ENCODE data around the gene CCDC102A. TPM values are rescaled to one million over a fixed set of nuclear protein-coding genes. Genes with fewer than 3 reads are reported as not detected.
A peak's percentile ranks its signal among the peaks of the same experiment; 100 is the strongest.

The CCDC102A gene
- total and polyA plus RNA-seq, 2 of the 13 experiments (the other 11 are each of a cell fraction or from before 2014, with no cell fraction given): 2.1 to 2.8 TPM

- TF ChIP-seq, protein P1, sequence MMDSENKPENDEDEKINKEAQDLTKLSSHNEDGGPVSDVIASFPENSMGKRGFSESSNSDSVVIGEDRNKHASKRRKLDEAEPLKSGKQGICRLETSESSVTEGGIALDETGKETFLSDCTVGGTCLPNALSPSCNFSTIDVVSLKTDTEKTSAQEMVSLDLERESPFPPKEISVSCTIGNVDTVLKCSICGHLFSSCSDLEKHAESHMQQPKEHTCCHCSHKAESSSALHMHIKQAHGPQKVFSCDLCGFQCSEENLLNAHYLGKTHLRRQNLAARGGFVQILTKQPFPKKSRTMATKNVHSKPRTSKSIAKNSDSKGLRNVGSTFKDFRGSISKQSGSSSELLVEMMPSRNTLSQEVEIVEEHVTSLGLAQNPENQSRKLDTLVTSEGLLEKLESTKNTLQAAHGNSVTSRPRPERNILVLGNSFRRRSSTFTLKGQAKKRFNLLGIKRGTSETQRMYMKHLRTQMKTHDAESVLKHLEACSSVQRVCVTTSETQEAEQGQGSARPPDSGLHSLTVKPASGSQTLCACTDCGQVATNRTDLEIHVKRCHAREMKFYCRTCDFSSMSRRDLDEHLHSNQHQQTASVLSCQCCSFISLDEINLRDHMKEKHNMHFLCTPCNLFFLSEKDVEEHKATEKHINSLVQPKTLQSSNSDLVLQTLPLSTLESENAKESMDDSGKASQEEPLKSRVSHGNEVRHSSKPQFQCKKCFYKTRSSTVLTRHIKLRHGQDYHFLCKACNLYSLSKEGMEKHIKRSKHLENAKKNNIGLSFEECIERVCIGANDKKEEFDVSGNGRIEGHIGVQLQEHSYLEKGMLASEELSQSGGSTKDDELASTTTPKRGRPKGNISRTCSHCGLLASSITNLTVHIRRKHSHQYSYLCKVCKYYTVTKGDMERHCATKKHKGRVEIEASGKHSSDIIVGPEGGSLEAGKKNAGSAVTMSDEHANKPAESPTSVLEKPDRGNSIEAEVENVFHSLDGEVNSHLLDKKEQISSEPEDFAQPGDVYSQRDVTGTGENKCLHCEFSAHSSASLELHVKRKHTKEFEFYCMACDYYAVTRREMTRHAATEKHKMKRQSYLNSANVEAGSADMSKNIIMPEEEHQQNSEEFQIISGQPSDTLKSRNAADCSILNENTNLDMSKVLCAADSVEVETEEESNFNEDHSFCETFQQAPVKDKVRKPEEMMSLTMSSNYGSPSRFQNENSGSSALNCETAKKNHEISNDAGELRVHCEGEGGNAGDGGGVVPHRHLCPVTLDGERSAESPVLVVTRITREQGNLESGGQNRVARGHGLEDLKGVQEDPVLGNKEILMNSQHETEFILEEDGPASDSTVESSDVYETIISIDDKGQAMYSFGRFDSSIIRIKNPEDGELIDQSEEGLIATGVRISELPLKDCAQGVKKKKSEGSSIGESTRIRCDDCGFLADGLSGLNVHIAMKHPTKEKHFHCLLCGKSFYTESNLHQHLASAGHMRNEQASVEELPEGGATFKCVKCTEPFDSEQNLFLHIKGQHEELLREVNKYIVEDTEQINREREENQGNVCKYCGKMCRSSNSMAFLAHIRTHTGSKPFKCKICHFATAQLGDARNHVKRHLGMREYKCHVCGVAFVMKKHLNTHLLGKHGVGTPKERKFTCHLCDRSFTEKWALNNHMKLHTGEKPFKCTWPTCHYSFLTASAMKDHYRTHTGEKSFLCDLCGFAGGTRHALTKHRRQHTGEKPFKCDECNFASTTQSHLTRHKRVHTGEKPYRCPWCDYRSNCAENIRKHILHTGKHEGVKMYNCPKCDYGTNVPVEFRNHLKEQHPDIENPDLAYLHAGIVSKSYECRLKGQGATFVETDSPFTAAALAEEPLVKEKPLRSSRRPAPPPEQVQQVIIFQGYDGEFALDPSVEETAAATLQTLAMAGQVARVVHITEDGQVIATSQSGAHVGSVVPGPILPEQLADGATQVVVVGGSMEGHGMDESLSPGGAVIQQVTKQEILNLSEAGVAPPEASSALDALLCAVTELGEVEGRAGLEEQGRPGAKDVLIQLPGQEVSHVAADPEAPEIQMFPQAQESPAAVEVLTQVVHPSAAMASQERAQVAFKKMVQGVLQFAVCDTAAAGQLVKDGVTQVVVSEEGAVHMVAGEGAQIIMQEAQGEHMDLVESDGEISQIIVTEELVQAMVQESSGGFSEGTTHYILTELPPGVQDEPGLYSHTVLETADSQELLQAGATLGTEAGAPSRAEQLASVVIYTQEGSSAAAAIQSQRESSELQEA (CRISPR knock-in tag; IDR thresholded peaks at IDR 0.05; ENCODE audit: not compliant biosample characterization): no peak
- no peak for TF ChIP-seq ZNF138 (CRISPR knock-in tag; IDR thresholded peaks at IDR 0.05; ENCODE audit: low read depth)
- no peak for TF ChIP-seq ZNF616 (CRISPR knock-in tag; IDR thresholded peaks at IDR 0.05; ENCODE audit: low read depth)
- TF ChIP-seq NFIB (CRISPR knock-in tag; IDR thresholded peaks at IDR 0.05; ENCODE audit: borderline replicate concordance): 0 out of 2 replicates have a peak, but pooled peaks have one; percentile 47
- peak; percentile 92; the same call in 1 of the 2 replicates for TF ChIP-seq ZNF782 (CRISPR knock-in tag; IDR thresholded peaks at IDR 0.05; ENCODE audit: borderline replicate concordance)
- no peak for TF ChIP-seq MTA3 (CRISPR knock-in tag; IDR thresholded peaks at IDR 0.05)
- TF ChIP-seq CEBPZ (IDR thresholded peaks at IDR 0.05; ENCODE audit: low read length): no peak
- TF ChIP-seq ZNF83 (CRISPR knock-in tag; IDR thresholded peaks at IDR 0.05; ENCODE audit: borderline replicate concordance): peak; percentile 92
- TF ChIP-seq SCMH1 (CRISPR knock-in tag; IDR thresholded peaks at IDR 0.05; ENCODE audit: borderline replicate concordance): no peak
- peak; percentile 93; the same call in 1 of the 2 replicates for TF ChIP-seq EEA1 (CRISPR knock-in tag; IDR thresholded peaks at IDR 0.05; ENCODE audit: borderline replicate concordance)
- no peak for TF ChIP-seq FUBP1 (CRISPR knock-in tag; IDR thresholded peaks at IDR 0.05; ENCODE audit: borderline replicate concordance)
- peak; percentile 63; the same call in 1 of the 2 replicates for TF ChIP-seq NR2F2 (IDR thresholded peaks at IDR 0.05; ENCODE audit: borderline replicate concordance, low read depth)
Observed at GRCh38 chr16:57462209-57462977, 74.0 kb downstream of the CCDC102A start, which contains the start of gene POLR2C (continued).

Measured in HepG2 (cell line).